C4-2B (cell line): ENCODE data around the gene KIDINS220.

ENCODE experiments used
- ZFX ChIP-seq: fragments of 450-650 bp; IDR thresholded peaks from 2 replicates; pipeline ENCODE4 v1.6.1; 2017
- TF ChIP-seq, protein P1 (sequence below): fragments of 450-650 bp; conservative IDR thresholded peaks from 2 replicates; pipeline ENCODE4 v1.5.1; 2017; ENCODE audit warnings: mild to moderate bottlenecking

- TF ChIP-seq, protein P1, sequence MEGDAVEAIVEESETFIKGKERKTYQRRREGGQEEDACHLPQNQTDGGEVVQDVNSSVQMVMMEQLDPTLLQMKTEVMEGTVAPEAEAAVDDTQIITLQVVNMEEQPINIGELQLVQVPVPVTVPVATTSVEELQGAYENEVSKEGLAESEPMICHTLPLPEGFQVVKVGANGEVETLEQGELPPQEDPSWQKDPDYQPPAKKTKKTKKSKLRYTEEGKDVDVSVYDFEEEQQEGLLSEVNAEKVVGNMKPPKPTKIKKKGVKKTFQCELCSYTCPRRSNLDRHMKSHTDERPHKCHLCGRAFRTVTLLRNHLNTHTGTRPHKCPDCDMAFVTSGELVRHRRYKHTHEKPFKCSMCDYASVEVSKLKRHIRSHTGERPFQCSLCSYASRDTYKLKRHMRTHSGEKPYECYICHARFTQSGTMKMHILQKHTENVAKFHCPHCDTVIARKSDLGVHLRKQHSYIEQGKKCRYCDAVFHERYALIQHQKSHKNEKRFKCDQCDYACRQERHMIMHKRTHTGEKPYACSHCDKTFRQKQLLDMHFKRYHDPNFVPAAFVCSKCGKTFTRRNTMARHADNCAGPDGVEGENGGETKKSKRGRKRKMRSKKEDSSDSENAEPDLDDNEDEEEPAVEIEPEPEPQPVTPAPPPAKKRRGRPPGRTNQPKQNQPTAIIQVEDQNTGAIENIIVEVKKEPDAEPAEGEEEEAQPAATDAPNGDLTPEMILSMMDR: no peak
- TF ChIP-seq ZFX: no peak
Observed at GRCh38 chr2:8867363-8867762, 29.9 kb upstream of the KIDINS220 start.
